Measurements from ENCODE around the gene IMMP2L. TPM values are rescaled to one million over a fixed set of nuclear protein-coding genes. Genes with fewer than 3 reads are reported as not detected.

The IMMP2L gene
- total RNA-seq, 2 donors from 2014 or later, result 13.1 to 22.7 TPM

- no peak for DNase-seq (ENCODE audit: low spot score)
Measured at GRCh38 chr7:111006691-111007090, 555.6 kb downstream of the IMMP2L start.

GRCh38 chr7:111006040-111006439 lies 556.3 kb downstream of the IMMP2L start:
- no peak overlapping the region for H3K4me3 ChIP-seq
- DNase-seq (ENCODE audit: low spot score) (no peak), ATAC-seq (ENCODE audit: insufficient number of reproducible peaks, low FRiP score, low read depth) (no peak)
- no peaks in the 10 kb centered on the region for H3K36me3 ChIP-seq
- TF ChIP-seq CTCF (IDR thresholded peaks at IDR 0.05), result no peak
- H3K27ac ChIP-seq, result no peak overlapping the region
- no peaks in the 10 kb centered on the region for H3K4me1 ChIP-seq (ENCODE audit: control insufficient read depth in 1 of 2, low read depth in 2 of 2)
- no peaks in the 10 kb centered on the region for H3K27me3 ChIP-seq (replicated peaks; ENCODE audit: insufficient read depth)
- no peaks in the 10 kb centered on the region for H3K9me3 ChIP-seq

More at GRCh38 chr7:111006691-111007090, 555.6 kb downstream of the IMMP2L start:
- ATAC-seq (ENCODE audit: insufficient number of reproducible peaks, low FRiP score, low read depth), result no peak
- H3K9me3 ChIP-seq, result no peaks in the 10 kb centered on the region
- no peaks in the 10 kb centered on the region for H3K27me3 ChIP-seq (replicated peaks; ENCODE audit: insufficient read depth)
- no peaks in the 10 kb centered on the region for H3K36me3 ChIP-seq
- TF ChIP-seq CTCF (IDR thresholded peaks at IDR 0.05), result no peak
- H3K27ac ChIP-seq, result no peak overlapping the region
- H3K4me3 ChIP-seq, result no peak overlapping the region
- H3K4me1 ChIP-seq (ENCODE audit: control insufficient read depth in 1 of 2, low read depth in 2 of 2), result no peaks in the 10 kb centered on the region

GRCh38 chr7:111005445-111005844 lies 556.8 kb downstream of the IMMP2L start:
- ATAC-seq (ENCODE audit: insufficient number of reproducible peaks, low FRiP score, low read depth) (no peak), DNase-seq (ENCODE audit: low spot score) (no peak)
- Histone ChIP-seq H3K4me3 (no peak overlapping the region), H3K9me3 (no peaks in the 10 kb centered on the region), H3K36me3 (no peaks in the 10 kb centered on the region), H3K27ac (no peak overlapping the region), H3K4me1 (ENCODE audit: control insufficient read depth in 1 of 2, low read depth in 2 of 2) (no peaks in the 10 kb centered on the region), H3K27me3 (replicated peaks; ENCODE audit: insufficient read depth) (no peaks in the 10 kb centered on the region)
- TF ChIP-seq CTCF (IDR thresholded peaks at IDR 0.05), result no peak

GRCh38 chr7:111004310-111004901 lies 557.9 kb downstream of the IMMP2L start:
- DNase-seq (ENCODE audit: low spot score) (no peak), ATAC-seq (ENCODE audit: insufficient number of reproducible peaks, low FRiP score, low read depth) (no peak)
- no peak for TF ChIP-seq CTCF (IDR thresholded peaks at IDR 0.05)
- no peaks in the 10 kb centered on the region for H3K9me3 ChIP-seq
- no peaks in the 10 kb centered on the region for H3K36me3 ChIP-seq
- H3K4me3 ChIP-seq, result no peak overlapping the region
- H3K27ac ChIP-seq, result no peak overlapping the region
- H3K4me1 ChIP-seq (ENCODE audit: control insufficient read depth in 1 of 2, low read depth in 2 of 2), result no peaks in the 10 kb centered on the region
- no peaks in the 10 kb centered on the region for H3K27me3 ChIP-seq (replicated peaks; ENCODE audit: insufficient read depth)

- H3K27me3 ChIP-seq (replicated peaks; ENCODE audit: insufficient read depth), result no peaks in the 10 kb centered on the region
Measured at GRCh38 chr7:111003883-111004282, 558.4 kb downstream of the IMMP2L start.

More at GRCh38 chr7:111003883-111004282, 558.4 kb downstream of the IMMP2L start:
- no peaks in the 10 kb centered on the region for H3K4me1 ChIP-seq (ENCODE audit: control insufficient read depth in 1 of 2, low read depth in 2 of 2)
- H3K4me3 ChIP-seq, result no peak overlapping the region
- no peak overlapping the region for H3K27ac ChIP-seq
- no peaks in the 10 kb centered on the region for H3K36me3 ChIP-seq
- no peaks in the 10 kb centered on the region for H3K9me3 ChIP-seq
- ATAC-seq (ENCODE audit: insufficient number of reproducible peaks, low FRiP score, low read depth) (no peak), DNase-seq (ENCODE audit: low spot score) (no peak)
- no peak for TF ChIP-seq CTCF (IDR thresholded peaks at IDR 0.05)

Data from thoracic aorta (tissue), 2 donors.